GM18502 (cell line): ENCODE measurements around the gene LMO7.

Experiments
- ATAC-seq: cut with Tn5 transposase; IDR thresholded peaks from one replicate; pipeline ENCODE4 v1.9.1; 2021; ENCODE audit warnings: mild to moderate bottlenecking; ENCODE audit not compliant: unreplicated experiment, poor library complexity

The LMO7 gene

DNA sequence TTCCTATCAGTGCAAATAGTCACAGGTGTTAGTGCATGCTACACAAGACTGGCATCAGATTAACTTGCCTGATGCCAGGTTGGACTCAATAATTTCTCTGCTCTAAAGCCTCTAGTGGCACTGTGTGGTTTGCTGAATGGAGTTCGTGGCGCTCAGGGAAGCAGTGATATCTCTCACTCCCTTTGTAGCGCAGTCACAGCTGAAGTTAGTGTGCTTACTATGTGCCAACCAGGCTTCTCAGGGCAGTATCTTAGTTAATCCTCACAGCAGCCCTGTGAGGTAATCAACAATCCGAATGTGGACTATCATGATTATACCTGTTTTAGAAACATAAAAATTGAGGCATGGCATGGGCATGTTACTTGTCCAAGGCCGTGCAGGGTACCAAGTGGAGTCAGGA is 190.3 kb downstream of the LMO7 start:
- ATAC-seq: no peak

DNA sequence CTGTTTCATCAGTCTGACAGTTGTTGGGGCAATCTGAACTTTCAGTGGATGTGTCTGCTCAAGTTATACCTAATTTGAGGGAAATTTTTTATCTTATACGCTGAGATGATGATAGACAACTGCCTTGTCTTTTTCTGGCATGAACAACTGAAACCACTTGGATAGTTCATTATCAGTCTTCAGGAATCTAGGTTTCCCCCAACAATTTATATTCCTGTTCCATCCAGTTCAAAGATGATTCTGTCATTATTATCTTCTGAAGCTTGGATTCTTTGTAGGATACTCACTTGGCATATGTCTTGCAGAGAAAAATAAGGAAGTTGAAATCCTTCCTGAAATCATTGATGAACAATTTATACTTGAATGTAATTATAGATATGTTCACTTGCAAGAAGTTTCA is 193.7 kb downstream of the LMO7 start:
- ATAC-seq: no peak

DNA sequence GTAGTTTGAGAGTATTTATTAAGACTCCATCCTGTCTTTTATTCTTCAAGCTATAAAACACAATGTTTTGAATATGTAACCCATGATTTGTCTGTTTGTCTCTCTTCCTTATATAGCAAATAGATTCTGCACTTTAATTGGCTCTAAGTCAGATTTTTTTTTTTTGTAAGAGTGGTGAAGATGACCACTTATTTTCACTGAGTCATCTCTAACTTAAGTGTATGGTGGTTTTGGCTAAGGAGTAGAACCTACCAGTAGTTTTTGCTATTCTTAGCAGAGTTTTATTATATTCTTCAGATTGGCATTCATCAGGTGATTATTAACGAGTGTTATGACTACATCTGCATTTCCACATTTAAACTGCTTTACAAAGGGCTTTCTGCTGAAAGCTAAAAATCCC is 194.7 kb downstream of the LMO7 start:
- peak; percentile 45 for ATAC-seq

DNA sequence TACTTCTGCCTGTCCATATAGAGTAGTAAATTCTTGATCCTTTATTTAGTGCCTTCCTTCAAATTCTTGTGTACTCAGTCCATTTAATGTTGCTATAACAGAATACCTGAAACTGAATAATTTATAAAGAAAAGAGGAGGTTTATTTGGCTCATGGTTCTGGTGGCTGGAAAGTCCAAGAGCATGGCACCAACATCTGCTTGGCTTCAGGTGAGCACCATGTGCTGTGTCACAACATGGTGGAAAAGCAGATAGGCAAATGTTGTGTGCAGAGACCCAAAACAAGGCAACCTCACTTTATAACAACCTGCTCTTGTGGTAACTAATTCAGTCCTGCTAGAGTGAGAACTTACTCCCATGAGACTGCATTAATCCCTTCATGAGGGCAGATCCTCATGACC is 195.3 kb downstream of the LMO7 start:
- ATAC-seq: no peak

DNA sequence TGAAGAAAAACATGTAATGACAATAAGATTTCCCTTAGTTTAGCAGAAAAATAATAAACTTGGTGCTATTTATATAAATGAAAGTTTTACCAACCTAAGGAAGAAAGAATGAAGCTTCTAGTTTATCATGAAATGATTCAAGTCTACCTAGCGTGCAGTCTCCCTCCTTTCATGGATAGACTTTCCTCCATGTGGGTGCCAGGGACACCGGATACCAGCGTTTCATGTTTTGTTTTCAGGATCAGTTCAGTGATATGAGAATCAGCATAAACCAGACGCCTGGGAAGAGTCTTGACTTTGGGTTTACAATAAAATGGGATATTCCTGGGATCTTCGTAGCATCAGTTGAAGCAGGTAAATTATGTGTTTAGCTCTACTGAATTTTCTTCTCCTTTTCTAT is 196.7 kb downstream of the LMO7 start:
- no peak for ATAC-seq

DNA sequence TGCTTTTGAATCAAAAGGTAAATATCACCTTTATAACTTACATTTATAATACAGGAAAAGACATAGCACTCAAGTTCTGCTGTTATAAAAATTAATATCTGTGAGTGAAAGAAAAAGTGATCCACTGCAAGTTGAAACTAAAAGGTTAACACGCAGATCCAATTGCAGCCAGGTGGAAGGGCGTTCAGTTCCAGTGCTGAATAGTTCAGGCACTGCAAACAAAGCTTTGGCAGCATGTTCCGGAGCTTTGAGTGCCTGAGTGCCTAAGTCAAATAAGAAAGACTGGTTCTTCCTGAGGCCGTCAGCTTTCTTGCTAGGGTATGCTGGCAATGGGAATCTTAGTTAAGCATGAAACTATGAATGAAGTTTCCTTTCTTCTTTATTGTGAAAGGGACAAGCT is 200.3 kb downstream of the LMO7 start:
- ATAC-seq: no peak

DNA sequence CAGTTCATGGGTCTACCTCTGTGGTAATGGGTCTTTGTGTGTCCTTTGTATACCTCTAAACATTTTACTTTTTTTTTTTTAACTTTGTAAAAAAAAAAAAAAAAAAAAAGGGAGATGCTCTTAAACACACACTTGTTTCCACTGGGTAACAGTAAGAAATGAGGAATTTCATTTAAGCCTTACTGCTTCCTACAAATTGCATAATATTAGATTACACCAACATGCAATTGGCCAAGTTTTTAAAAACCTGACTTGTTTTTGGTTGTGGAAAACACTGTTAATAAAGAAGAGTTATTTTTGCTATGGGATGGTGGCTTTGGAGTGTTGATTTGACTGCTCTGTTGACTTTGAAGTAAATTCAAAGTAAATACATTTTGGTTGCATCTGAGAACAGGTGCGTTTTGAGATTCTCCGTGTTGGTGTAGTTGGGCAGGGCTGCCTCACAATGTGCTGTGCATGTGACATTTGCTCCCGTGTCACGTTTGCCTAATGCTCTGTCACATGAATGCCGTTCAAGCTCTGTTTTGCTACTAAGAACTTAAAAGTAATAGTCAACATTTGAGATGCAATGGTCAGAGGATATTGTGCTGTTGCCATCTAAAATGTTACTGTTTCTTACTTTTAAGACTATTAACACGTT is 202.4 kb downstream of the LMO7 start:
- no peak for ATAC-seq

DNA sequence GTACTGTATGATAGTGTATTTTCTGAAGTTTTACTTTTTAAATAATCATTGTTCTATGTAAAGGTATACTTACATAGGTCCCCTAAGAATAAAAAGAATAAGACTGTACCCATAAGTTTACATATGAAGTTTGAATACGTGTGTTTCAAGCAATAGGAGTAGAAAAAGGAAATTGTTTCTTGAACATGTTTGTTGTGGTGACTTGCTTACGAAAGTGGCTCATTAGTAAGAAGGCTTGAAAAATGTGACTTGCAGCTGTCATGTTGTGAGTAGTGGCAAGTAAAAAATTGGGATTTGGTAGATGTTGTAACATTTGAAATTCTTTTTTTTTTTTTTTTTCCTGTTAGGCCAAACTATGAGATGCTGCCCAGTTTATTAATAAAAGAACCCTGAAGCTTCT is 203.3 kb downstream of the LMO7 start:
- no peak for ATAC-seq

DNA sequence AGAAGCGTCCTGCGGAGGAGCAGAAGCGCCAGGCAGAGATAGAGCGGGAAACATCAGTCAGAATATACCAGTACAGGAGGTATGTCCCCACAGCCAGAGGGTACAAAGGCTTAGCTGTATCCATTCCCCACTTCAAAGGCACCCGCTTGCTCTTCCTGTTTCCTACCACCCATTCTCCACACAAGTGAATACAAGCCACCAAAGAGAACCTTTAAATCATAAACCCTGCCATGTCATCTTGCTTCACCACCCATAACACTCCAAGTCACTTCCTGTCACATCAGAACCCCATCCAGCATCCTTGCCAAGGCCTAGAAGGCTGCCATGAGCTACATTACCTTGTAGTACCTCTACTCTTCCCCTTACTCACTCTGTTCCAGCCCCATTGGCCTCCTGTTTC is 205.8 kb downstream of the LMO7 start:
- no peak for ATAC-seq

DNA sequence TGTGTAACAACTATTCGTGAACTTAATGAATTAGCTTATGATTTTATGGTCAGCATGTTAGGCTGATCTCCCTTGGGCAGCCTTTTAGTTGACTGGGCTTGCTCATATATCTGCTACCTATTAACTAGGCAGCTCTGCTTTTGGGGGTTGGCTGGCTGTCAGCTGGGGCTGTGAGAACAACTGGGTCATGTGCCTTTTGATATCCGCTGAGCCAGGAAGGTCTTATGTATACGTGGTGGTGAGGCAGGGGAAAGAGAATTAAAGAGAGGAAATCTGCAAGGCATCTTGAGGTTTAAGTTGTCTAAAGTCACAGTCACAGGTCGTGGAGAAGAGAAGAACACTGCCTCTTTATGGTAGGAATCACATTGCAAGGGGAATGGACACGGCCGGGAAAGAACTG is 206.9 kb downstream of the LMO7 start:
- no peak for ATAC-seq

DNA sequence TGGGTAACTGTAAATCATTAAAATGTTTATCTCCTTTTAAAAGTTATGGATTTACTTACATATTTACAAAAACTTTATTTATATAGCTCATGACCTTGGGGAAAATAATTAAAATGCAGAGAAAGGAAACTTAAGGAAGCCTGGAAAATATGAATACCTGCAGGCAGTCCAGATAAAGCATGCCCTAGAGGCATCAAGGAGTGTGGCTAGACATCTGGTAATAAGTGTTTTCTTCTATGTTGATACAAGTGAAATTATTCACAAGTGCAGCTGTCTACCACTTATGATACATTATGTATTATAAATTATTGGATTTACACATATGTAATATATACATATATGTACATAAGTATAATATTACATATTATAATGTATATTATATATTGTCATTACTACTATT is 207.9 kb downstream of the LMO7 start:
- ATAC-seq: no peak

DNA sequence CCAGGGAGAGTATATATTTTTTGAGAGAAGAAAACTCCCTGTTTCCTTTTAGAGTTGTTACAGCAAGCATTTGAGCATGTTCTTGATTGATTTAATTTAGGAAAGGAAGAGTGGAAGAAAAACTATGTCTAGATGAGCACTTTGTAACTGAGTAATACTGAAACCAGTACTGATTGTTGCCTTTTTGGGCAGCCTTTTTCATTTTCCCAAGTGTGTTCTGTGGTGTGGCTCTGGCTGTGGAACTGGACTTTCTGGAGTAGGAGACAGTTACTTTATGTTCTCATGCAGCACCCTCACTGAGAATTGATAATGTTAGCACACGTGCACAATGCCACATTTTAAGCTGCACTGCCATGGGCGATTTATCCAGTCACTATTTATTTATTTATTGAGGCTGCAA is 211.5 kb downstream of the LMO7 start:
- peak; percentile 75 for ATAC-seq

DNA sequence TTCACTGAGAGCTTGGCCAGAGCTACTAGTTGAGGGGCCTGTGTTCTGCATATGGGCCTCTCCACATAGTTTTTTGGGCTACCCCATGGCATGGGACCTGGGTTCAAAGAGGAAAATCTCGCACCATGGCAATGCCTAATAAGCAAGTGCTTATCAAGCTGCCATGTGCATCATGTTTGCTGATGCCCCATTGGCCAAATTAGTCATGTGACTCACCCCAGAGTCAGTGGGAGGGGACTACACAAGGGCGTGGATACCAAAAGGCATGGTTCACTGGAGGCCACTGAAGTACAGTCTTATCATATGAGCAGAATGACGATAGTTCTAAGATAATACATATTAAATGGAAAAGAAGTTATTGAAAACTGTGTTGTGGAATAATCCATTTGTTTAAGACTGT is 214.8 kb downstream of the LMO7 start:
- no peak for ATAC-seq

DNA sequence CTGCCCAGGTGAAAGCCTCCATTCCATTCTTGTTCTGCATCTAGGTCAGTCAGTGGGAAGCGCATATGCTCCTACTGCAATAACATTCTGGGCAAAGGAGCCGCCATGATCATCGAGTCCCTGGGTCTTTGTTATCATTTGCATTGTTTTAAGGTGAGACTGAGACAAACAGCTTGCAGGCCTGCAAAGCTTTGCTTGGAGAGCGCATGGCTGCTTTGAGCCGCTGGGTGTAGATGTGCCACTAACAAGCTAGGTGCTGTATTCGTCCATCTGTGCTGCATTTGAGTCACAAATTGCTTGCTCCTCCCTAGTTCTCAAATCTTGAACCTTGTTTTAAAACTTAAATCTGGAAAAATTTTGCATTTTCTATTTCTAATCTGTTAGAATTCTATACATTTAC is 219.1 kb downstream of the LMO7 start:
- no peak for ATAC-seq

DNA sequence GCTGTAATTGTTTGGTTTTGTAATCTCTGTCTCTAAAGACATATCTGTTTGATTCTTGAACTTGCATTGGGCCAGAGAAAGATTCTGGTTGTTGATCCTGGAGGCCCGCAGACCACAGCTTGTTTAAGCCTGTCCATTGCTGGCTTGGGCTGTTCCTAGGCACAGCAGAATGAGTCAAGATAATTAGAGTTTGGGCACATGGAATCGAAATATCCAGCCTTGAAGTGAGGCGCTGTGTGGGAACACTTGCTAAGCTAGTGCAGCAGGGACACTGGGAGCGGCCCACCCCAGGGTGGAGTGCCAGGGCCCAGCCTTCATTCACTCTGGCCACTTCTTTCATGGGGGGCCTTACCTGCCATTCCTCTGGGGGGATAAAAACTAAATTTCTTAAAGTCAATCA is 219.7 kb downstream of the LMO7 start:
- no peak for ATAC-seq

DNA sequence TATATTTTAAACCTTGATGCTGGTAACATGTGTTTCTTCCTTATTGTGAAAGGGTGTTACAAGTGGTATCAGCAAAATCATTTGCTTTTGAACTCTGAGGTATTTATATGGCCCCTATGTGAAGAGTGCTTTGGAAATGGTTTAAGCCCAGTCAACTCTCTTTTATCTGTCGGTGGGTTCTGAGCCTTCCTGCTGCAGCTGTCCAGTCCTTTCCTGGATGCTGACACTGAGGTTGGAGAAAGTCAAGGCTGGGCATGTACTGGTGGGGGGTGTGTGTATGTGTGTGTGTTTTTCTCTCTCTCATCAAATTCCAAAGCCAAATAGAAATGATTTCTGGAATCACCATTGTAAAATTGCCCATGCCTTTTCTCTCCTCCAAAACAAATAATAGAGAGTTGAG is 221.2 kb downstream of the LMO7 start:
- no peak for ATAC-seq

DNA sequence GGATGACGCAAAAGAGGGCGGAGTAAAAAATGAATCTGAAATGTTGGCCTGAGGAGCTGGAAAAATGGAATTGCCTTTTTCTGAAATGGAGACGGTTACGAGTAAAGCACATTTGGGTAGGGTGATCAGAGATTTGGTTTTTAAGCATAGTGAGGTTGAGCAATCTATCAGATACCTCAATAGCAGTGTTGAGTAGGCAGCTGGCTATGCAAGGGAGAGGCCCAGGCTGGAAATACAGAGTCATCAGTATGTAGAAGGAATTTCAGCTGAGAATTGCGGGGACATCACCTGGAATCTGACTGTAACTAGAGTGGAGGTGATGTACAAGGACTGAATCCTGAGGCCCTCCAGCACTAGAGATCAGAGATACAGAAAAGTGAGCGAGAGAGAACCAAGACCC is 224.8 kb downstream of the LMO7 start:
- ATAC-seq: no peak

DNA sequence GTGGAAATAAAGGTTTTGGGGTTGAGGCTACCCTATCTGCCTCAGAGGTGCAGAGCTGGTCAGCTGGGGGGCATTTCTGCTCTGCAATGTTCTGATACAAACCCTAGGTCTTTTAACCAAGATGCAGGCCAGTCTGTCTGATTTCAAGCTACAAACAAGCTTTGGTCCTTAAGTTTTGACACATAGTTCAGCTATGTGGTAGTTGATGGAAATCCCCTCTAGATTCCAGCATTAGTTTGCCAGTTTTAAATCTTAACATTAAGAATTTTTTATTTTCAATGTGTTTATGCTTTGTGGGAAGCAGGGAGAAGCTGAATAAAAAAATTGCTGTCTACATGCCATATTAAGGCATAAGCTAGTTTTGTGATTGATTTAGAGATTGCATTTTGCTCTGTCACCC is 225.7 kb downstream of the LMO7 start:
- ATAC-seq: no peak

DNA sequence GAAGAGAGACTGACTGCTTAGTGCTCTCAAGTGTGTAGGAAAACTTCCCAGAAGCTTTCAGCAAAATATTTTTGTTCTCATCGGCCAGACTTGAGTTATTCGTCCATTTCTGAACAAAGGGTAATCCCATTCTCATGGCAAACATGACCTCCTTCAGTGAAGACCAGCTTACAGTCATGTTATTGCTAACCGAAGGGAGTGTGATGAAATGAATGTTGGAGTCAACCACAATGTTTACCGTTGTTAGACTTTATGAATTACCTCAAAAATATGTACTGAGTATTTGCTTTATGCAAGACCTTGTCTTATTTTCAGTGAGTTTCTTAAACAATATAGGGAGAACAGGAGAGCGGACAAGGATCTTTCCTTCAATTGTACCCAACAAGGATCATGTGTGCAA is 228.6 kb downstream of the LMO7 start:
- no peak for ATAC-seq

DNA sequence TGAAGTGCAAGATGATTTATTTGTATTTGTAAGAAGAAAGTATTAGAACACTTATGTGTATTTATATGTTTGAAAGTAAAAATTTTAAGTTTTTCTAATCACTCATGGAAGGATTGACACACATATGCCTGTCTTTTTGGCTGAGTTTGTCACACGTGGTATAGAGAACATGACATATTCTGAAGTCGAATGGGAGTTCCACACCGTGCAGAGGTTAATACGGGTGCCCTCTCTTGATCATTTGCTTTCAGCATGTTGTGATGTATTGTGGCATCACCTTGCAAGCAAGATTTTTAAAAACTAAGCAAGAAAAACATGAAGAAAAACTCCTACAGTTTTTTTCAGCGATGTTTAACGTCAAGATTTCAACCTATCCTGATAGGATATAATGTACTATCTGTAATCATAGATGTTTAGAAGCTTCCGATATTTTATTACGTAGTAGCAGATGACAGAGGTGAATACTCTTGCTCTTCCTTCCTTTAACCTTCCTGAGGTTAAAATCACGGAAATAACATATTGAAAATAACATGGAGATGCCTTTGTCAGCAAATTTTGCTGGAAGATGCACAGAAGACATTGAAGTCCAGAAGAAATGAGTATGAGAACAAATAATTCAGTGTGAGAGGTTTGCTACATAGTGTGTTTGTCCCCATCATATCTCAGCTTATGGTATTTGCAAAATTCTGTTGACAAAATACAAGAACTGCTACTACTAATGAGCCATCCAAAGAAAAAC is 231.4 kb downstream of the LMO7 start:
- ATAC-seq: no peak

DNA sequence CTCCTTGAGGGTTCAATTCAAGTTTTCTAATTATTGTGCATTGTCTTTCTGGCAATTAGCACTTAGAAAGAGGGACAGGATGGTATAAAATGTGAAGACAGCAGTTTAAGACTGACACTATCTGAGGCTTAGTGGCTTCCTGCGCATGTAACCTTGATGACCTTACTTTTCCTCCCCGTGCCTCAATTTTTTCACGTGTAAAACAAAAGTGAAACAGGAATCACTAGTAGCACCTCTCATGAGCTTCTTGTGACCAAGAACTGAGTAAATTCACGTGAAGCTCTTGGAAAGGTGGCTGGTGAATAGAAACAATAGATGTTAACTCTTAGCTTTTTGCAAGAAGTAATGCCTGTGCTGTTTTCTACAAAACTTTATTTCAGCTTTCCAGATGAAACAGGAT is 233.9 kb downstream of the LMO7 start:
- no peak for ATAC-seq

DNA sequence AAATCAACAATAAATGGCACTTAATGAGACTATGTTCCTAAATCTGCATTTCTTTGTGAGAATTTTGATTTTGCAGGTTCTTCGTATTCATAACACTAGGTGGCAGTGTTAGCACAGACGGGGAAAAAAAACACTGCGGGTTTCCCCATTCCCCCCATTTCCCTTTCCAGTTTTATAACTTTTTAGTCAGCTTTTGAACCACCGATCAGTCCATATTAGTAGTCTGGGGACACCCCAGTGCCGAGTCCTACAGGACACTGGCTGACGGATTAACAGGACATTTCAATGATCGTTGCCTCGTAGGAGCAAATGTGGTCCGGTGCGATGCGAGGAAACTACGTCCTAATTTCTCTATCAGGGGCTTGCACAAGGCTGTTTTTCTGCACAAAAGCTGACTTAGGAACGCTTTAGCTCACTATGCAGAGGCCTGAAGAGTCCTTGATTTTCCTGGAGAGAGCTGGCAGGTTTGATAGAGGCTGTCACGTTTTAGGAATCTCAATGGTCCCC is 234.3 kb downstream of the LMO7 start:
- no peak for ATAC-seq
